ENCODE measurements around the gene UBFD1. TPM values are rescaled to one million over a fixed set of nuclear protein-coding genes. Genes with fewer than 3 reads are reported as not detected.
"Not testable (repeated sequence)": the region's sequence is repeated elsewhere in the genome, so short reads cannot be mapped to it uniquely, and the experiment has no call there.

Gene UBFD1
- total RNA-seq, 4 donors from 2014 or later, result 39.1 to 86.8 (median 65.5) TPM

DNA sequence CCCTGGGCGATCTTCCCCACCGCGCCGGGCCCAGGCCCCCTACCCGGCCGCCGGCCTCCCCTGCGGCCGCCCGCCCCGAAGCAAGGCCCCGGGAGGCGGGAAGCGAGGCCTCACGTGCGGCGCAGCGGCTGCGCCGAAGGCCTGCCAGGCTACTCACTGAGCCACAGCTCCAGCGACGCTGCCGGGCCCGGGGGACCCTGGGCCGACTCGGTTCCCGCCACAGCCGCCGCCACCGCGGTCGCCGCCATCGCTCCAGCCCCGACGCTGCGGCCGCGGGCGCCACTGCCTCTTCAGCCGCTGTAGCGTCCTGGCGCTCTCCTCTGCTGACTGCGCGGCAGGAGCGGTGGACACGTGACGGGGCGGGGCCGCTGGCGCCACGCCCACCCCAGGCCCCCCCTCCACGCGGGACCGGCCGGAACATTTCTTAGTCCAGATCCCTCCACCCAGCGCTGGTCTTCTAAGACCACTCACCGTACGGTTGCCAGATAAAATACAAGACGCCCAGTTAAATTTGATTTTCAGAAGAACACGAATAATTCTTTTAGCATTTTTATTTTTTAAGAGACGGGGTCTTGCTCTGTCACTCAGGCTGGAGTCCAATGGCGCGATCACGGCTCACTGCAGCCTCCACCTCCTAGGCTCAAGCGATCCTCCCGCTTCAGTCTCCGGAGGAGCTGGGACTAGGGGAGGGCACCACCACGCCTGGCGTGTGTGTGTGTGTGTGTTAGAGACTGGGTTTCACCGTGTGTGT is 47.2 kb upstream of the UBFD1 start, which contains the start of gene GGA2:
TSS of gene GGA2 (minus strand) at position 331 of the 751 bp plus-strand sequence. CDS start at position 248, 83 bp downstream.
- Histone ChIP-seq H3K4me3 (peak within 1 kb of the TSS; percentile 86 to 99 (median 95)), H3K9me3 (no peaks in the 10 kb centered on the region), H3K4me1 (peaks cover 28 to 51% (median 41%) of the 10 kb centered on the region in 4 donors), H3K27me3 (no peaks in the 10 kb centered on the region), H3K36me3 (peaks cover 0 to 11% (median 4%) of the 10 kb centered on the region in 4 donors), H3K27ac (replicated peaks in 1 of 4) (peak within 1 kb of the TSS; percentile 86 to 91 (median 90))
- peak; percentile 96 for DNase-seq (ENCODE audit: extremely low spot score)
- intact Hi-C loops (cut with DNase I), result no loop called here
- 6% methylated on average over 21 of the region's 71 CpGs for WGBS
- TF ChIP-seq POLR2AphosphoS5 (IDR thresholded peaks at IDR 0.05) (peak; percentile 81 to 93), POLR2A (IDR thresholded peaks at IDR 0.05; ENCODE audit: low read depth) (peak; percentile 89), EP300 (IDR thresholded peaks at IDR 0.05) (no peak)
- TF ChIP-seq, protein P1, sequence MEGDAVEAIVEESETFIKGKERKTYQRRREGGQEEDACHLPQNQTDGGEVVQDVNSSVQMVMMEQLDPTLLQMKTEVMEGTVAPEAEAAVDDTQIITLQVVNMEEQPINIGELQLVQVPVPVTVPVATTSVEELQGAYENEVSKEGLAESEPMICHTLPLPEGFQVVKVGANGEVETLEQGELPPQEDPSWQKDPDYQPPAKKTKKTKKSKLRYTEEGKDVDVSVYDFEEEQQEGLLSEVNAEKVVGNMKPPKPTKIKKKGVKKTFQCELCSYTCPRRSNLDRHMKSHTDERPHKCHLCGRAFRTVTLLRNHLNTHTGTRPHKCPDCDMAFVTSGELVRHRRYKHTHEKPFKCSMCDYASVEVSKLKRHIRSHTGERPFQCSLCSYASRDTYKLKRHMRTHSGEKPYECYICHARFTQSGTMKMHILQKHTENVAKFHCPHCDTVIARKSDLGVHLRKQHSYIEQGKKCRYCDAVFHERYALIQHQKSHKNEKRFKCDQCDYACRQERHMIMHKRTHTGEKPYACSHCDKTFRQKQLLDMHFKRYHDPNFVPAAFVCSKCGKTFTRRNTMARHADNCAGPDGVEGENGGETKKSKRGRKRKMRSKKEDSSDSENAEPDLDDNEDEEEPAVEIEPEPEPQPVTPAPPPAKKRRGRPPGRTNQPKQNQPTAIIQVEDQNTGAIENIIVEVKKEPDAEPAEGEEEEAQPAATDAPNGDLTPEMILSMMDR (IDR thresholded peaks at IDR 0.05), result peak in 2 of 3 experiments; percentile 8 to 34

DNA sequence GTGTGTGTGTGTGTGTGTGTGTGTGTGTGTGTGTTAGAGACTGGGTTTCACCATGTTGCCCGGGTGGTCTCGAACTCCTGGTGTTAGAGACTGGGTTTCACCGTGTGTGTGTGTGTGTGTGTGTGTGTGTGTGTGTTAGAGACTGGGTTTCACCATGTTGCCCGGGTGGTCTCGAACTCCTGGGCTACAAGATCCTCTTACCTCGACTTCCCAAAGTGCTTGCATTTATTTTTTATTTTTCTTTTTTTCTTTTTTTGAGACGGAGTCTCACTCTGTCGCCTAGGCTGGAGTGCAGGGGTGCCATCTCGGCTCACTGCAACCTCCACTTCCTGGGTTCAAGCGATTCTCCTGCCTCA is 46.6 kb upstream of the UBFD1 start:
- H3K4me3 ChIP-seq, result peak overlapping the region; percentile 86 to 99 (median 95)
- H3K9me3 ChIP-seq; DNase-seq (ENCODE audit: extremely low spot score); intact Hi-C loops (cut with DNase I); H3K27me3 ChIP-seq: not testable (repeated sequence)
- peaks cover 23 to 46% (median 36%) of the 10 kb centered on the region in 4 donors for H3K4me1 ChIP-seq
- peaks cover 0 to 11% (median 4%) of the 10 kb centered on the region in 4 donors for H3K36me3 ChIP-seq
- peak overlapping the region; percentile 86 to 91 (median 90) for H3K27ac ChIP-seq (replicated peaks in 1 of 4)
- WGBS, result 77% methylated on average over 10 of the region's 10 CpGs

DNA sequence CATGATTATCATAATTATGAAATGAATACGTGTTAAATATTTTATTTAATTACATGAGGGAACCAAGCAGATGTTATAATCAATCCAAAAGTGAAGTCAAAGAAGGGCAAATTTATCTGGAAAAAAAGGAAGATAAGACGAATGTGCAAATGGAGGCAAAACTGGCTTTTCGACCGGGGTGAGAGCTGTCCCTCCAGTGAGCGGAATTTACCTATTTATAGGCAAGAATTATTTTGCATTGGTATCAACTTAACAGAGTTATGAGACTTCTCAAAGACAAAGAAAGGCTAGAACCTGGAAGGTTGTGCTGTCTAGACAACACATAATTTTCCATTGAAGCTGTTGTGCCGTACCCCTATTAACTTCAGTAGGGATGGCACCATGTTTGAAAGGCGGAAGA is 45.8 kb upstream of the UBFD1 start:
- intact Hi-C loops (cut with DNase I), result no loop called here
- 94% methylated on average over 7 of the region's 7 CpGs for WGBS

DNA sequence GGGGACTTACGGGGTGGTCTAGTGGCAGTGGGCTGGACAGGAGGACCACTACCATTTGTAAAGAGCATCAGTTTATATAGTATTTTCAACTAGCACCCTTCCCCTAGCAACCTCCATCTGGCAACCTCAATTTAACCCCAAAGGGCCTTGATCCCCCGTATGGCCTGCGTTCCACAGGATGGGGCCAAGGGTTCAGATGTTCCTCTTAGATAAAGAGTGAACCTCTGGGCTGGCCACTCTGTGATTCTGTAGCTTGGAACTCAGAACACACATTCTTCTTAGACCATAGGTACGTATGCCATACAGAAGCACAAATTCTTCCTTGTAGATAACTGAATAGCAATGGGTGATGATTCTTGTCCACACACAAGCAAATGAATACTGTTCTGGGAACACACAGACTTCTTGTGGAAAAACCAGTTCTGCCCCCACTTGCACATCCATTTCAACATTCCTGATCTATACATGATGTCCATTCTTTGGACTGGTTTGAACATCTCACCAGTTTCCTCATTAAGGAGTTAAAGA is 45.3 kb upstream of the UBFD1 start:
- peaks cover 19 to 33% (median 26%) of the 10 kb centered on the region in 4 donors for H3K4me1 ChIP-seq
- 93% methylated on average over 4 of the region's 4 CpGs for WGBS
- no peaks in the 10 kb centered on the region for H3K9me3 ChIP-seq
- no peak for DNase-seq (ENCODE audit: extremely low spot score)
- H3K4me3 ChIP-seq, result no peak overlapping the region
- peaks cover 0 to 11% (median 4%) of the 10 kb centered on the region in 4 donors for H3K36me3 ChIP-seq
- intact Hi-C loops (cut with DNase I), result no loop called here
- H3K27me3 ChIP-seq, result no peaks in the 10 kb centered on the region
- TF ChIP-seq, protein P1 (IDR thresholded peaks at IDR 0.05), result no peak
- no peak overlapping the region for H3K27ac ChIP-seq (replicated peaks in 1 of 4)

More for the DNA sequence above, 45.8 kb upstream of the UBFD1 start:
- no peaks in the 10 kb centered on the region for H3K27me3 ChIP-seq
- peaks cover 19 to 38% (median 29%) of the 10 kb centered on the region in 4 donors for H3K4me1 ChIP-seq
- no peak for TF ChIP-seq EP300 (IDR thresholded peaks at IDR 0.05)
- TF ChIP-seq, protein P1 (IDR thresholded peaks at IDR 0.05), result no peak
- no peak for TF ChIP-seq POLR2AphosphoS5 (IDR thresholded peaks at IDR 0.05)
- no peak for TF ChIP-seq POLR2A (IDR thresholded peaks at IDR 0.05; ENCODE audit: low read depth)
- no peak overlapping the region for H3K27ac ChIP-seq (replicated peaks in 1 of 4)
- no peak overlapping the region for H3K4me3 ChIP-seq
- H3K9me3 ChIP-seq, result no peaks in the 10 kb centered on the region
- no peak for DNase-seq (ENCODE audit: extremely low spot score)
- peaks cover 0 to 11% (median 4%) of the 10 kb centered on the region in 4 donors for H3K36me3 ChIP-seq

DNA sequence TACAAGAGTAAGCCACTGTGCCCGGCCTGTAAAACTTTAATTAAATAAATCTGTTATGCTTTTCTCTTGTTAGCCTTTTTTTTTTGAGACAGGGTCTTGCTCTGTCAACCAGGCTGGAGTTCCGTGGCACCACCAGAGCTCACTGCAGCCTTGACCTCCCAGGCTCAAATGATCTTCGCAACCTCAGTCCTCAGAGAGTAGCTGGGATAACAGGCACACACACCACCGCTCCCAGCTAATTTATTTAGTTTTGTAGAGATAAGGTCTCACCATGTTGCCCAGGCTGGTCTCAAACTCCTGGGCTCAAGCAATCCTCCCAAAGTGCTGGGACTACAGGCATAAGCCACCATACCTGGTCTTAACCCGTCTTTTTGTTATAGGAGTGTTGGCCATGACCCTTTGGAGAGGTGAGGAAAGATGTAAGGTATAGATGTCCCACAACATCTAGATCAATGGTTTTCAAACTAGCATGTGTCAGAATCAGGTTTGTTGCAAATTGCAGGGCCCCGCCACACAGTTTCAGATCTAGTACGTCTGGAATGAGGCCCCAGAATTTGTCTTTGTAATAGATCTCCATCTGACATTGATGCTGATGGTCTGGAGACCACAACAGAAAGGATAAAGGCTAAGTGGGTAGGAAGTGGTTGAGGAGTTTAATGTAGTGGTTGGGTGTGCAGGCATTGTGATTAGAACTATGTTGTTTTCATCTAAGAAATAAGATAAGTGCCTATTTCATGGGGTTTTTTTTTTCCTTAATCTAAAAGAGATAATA is 43.0 kb upstream of the UBFD1 start:
- H3K27me3 ChIP-seq, result no peaks in the 10 kb centered on the region
- TF ChIP-seq POLR2AphosphoS5 (IDR thresholded peaks at IDR 0.05), result no peak
- TF ChIP-seq, protein P1 (IDR thresholded peaks at IDR 0.05), result no peak
- TF ChIP-seq EP300 (IDR thresholded peaks at IDR 0.05), result no peak
- TF ChIP-seq POLR2A (IDR thresholded peaks at IDR 0.05; ENCODE audit: low read depth), result no peak
- H3K4me1 ChIP-seq, result peaks cover 0 to 10% (median 6%) of the 10 kb centered on the region in 4 donors
- H3K36me3 ChIP-seq, result peaks cover 0 to 17% (median 8%) of the 10 kb centered on the region in 4 donors
- H3K9me3 ChIP-seq, result no peaks in the 10 kb centered on the region
- H3K27ac ChIP-seq (replicated peaks in 1 of 4), result no peak overlapping the region
- WGBS, result 86% methylated on average over 7 of the region's 7 CpGs
- H3K4me3 ChIP-seq, result no peak overlapping the region
- DNase-seq (ENCODE audit: extremely low spot score), result no peak
- intact Hi-C loops (cut with DNase I), result no loop called here

Data from esophagus muscularis mucosa (tissue), 4 donors.